WTC11 (cell line): ENCODE data around the gene NCAM2. TPM values are rescaled to one million over a fixed set of nuclear protein-coding genes. Genes with fewer than 3 reads are reported as not detected.

Source experiments
- ATAC-seq: fragments of 200-7000 bp; cut with Tn5 transposase; 2 replicates; pipeline ENCODE4 v1.10.0; 2021; ENCODE audit warnings: mild to moderate bottlenecking, moderate library complexity
- CTCF ChIA-PET: fragments of 300-600 bp; sonication (Branson Sonifier 250); formaldehyde crosslinking; loops from one replicate; lab custom pipeline; 2021; ENCODE audit warnings: antibody characterized with exemption; lab: Charles Lee
- POLR2A ChIA-PET: fragments of 350-600 bp; sonication (Branson Sonifier 250); formaldehyde crosslinking; loops from one replicate; lab custom pipeline; 2021; ENCODE audit warnings: antibody characterized with exemption; lab: Charles Lee
- DNase-seq: peaks from one replicate; pipeline ENCODE4 v3.0.0; 2021; ENCODE audit warnings: low spot score
- H3K27ac Mint-ChIP-seq: 2 replicates; pipeline ENCODE4 v1.8.0; 2021; ENCODE audit warnings: mixed read lengths
- H3K27me3 Mint-ChIP-seq: 2 replicates; pipeline ENCODE4 v1.8.0; 2021; ENCODE audit warnings: low read depth, mild to moderate bottlenecking, moderate library complexity, mixed read lengths
- H3K36me3 Mint-ChIP-seq: 2 replicates; pipeline ENCODE4 v1.8.0; 2021; ENCODE audit warnings: mixed read lengths
- H3K4me1 Mint-ChIP-seq: 2 replicates; pipeline ENCODE4 v1.8.0; 2022; ENCODE audit warnings: mixed read lengths
- H3K4me3 Mint-ChIP-seq: 2 replicates; pipeline ENCODE4 v1.8.0; 2021; ENCODE audit warnings: mild to moderate bottlenecking, moderate library complexity, mixed read lengths
- H3K9me3 Mint-ChIP-seq: 2 replicates; pipeline ENCODE4 v1.8.0; 2021; ENCODE audit warnings: mixed read lengths
- ATF3 ChIP-seq: sonication (generic); formaldehyde crosslinking; conservative IDR thresholded peaks from 2 replicates; pipeline ENCODE4 v1.8.1; 2022; ENCODE audit warnings: mild to moderate bottlenecking, missing genetic modification reagents
- CREB1 ChIP-seq: sonication (generic); formaldehyde crosslinking; IDR thresholded peaks from 2 replicates; pipeline ENCODE4 v1.8.0; 2023; ENCODE audit warnings: mild to moderate bottlenecking, missing genetic modification reagents
- CREM ChIP-seq: sonication (generic); formaldehyde crosslinking; IDR thresholded peaks from 2 replicates; pipeline ENCODE4 v1.8.1; 2022; ENCODE audit warnings: mild to moderate bottlenecking, missing genetic modification reagents, moderate library complexity
- E2F1 ChIP-seq: sonication (generic); formaldehyde crosslinking; IDR thresholded peaks from 2 replicates; pipeline ENCODE4 v1.8.0; 2022; ENCODE audit warnings: mild to moderate bottlenecking, missing genetic modification reagents
- ETV6 ChIP-seq: sonication (generic); formaldehyde crosslinking; IDR thresholded peaks from 2 replicates; pipeline ENCODE4 v1.8.1; 2022; ENCODE audit warnings: mild to moderate bottlenecking, missing genetic modification reagents
- GABPB1 ChIP-seq: sonication (generic); formaldehyde crosslinking; IDR thresholded peaks from 2 replicates; pipeline ENCODE4 v1.8.1; 2023; ENCODE audit warnings: mild to moderate bottlenecking, missing genetic modification reagents
- IRF1 ChIP-seq: sonication (generic); formaldehyde crosslinking; IDR thresholded peaks from 2 replicates; pipeline ENCODE4 v1.8.0; 2023; ENCODE audit warnings: missing genetic modification reagents
- MLX ChIP-seq: sonication (generic); formaldehyde crosslinking; IDR thresholded peaks from 2 replicates; pipeline ENCODE4 v1.8.1; 2023; ENCODE audit warnings: mild to moderate bottlenecking, missing genetic modification reagents, moderate library complexity
- MYBL2 ChIP-seq: sonication (generic); formaldehyde crosslinking; IDR thresholded peaks from 2 replicates; pipeline ENCODE4 v1.8.1; 2023; ENCODE audit warnings: mild to moderate bottlenecking, moderate library complexity, missing genetic modification reagents
- NFE2L1 ChIP-seq: sonication (generic); formaldehyde crosslinking; IDR thresholded peaks from 2 replicates; pipeline ENCODE4 v1.8.1; 2023; ENCODE audit warnings: missing genetic modification reagents
- NR1H2 ChIP-seq: sonication (generic); formaldehyde crosslinking; IDR thresholded peaks from 2 replicates; pipeline ENCODE4 v1.9.0; 2021; ENCODE audit warnings: mild to moderate bottlenecking, moderate library complexity, missing genetic modification reagents
- RORB ChIP-seq: fragments of 250-450 bp; sonication (Bioruptor Pico); IDR thresholded peaks from 2 replicates; pipeline ENCODE4 v1.9.0; 2021; ENCODE audit warnings: mild to moderate bottlenecking
- SMAD3 ChIP-seq: sonication (generic); formaldehyde crosslinking; IDR thresholded peaks from 2 replicates; pipeline ENCODE4 v1.8.0; 2022; ENCODE audit warnings: missing genetic modification reagents, mild to moderate bottlenecking, borderline replicate concordance
- SP1 ChIP-seq: sonication (generic); formaldehyde crosslinking; conservative IDR thresholded peaks from 2 replicates; pipeline ENCODE4 v1.8.1; 2022; ENCODE audit warnings: missing genetic modification reagents
- TP53 ChIP-seq: sonication (generic); formaldehyde crosslinking; IDR thresholded peaks from 2 replicates; pipeline ENCODE4 v1.8.1; 2023; ENCODE audit warnings: mild to moderate bottlenecking, missing genetic modification reagents
- USF2 ChIP-seq: sonication (generic); formaldehyde crosslinking; IDR thresholded peaks from 2 replicates; pipeline ENCODE4 v1.8.1; 2023; ENCODE audit warnings: mild to moderate bottlenecking, missing genetic modification reagents, moderate library complexity
- ZNF121 ChIP-seq: sonication (generic); formaldehyde crosslinking; IDR thresholded peaks from 2 replicates; pipeline ENCODE4 v1.8.0; 2023; ENCODE audit warnings: missing genetic modification reagents
- ZNF396 ChIP-seq: fragments of 250-450 bp; sonication (Bioruptor Pico); IDR thresholded peaks from 2 replicates; pipeline ENCODE4 v1.8.0; 2021; ENCODE audit warnings: mild to moderate bottlenecking, moderate library complexity, borderline replicate concordance
- total RNA-seq: library from RNA; stranded (reverse); gene quantifications from 3 replicates; pipeline ENCODE4 v1.2.3, GENCODE V29; 2021
- TF ChIP-seq, protein P1 (sequence below): fragments of 250-450 bp; sonication (Bioruptor Pico); conservative IDR thresholded peaks from 2 replicates; pipeline ENCODE4 v1.9.0; 2021; ENCODE audit warnings: mild to moderate bottlenecking
- TF ChIP-seq, protein P2 (sequence below): fragments of 200-600 bp; IDR thresholded peaks from 2 replicates; pipeline ENCODE4 v1.8.0; 2022; ENCODE audit warnings: antibody characterized with exemption
- TF ChIP-seq, protein P3 (sequence below): sonication (generic); formaldehyde crosslinking; IDR thresholded peaks from 2 replicates; pipeline ENCODE4 v1.8.1; 2023; ENCODE audit warnings: mild to moderate bottlenecking, missing genetic modification reagents
- TF ChIP-seq, protein P4 (sequence below): sonication (generic); formaldehyde crosslinking; conservative IDR thresholded peaks from 2 replicates; pipeline ENCODE4 v1.8.1; 2023; ENCODE audit warnings: mild to moderate bottlenecking, low read depth, missing genetic modification reagents, moderate library complexity

Gene NCAM2
- total RNA-seq, 1 experiment from 2014 or later, result 1.6 TPM

DNA sequence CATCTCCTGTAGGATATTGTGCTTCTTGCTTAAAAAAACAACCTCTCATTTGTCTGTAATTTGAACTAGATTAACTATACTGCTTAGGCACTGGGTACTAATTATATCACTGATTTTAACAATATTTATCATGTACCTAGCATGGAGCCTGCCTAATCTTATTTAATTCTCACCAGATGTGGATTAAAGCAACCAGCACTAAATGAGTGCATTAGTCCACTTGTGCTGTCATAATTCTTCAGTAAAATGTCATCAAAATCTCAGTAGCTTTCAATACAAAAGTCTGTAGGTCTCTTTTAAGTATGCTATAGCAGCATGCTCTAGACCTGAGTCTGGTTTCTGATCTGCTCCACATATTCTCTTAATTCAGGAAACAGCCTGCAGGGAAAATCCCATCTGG, 368.1 kb downstream of the NCAM2 start (continued):
- no peak for TF ChIP-seq GABPB1 (CRISPR knock-in tag)
- no peak for TF ChIP-seq USF2 (CRISPR knock-in tag)
- no peak for TF ChIP-seq TP53 (CRISPR knock-in tag)
- no peak for TF ChIP-seq NR1H2 (CRISPR knock-in tag)
- no peak for TF ChIP-seq ZNF396
- TF ChIP-seq ZNF121 (CRISPR knock-in tag), result no peak
- TF ChIP-seq ATF3 (CRISPR knock-in tag), result no peak
- TF ChIP-seq SP1 (CRISPR knock-in tag), result no peak

- Mint-ChIP-seq H3K36me3 (no peaks in the 10 kb centered on the region), H3K4me3 (no peak overlapping the region), H3K27me3 (no peaks in the 10 kb centered on the region), H3K27ac (no peak overlapping the region), H3K4me1 (peaks cover 7% of the 10 kb centered on the region), H3K9me3 (no peaks in the 10 kb centered on the region)
- DNase-seq, result no peak
- TF ChIP-seq, protein P1, sequence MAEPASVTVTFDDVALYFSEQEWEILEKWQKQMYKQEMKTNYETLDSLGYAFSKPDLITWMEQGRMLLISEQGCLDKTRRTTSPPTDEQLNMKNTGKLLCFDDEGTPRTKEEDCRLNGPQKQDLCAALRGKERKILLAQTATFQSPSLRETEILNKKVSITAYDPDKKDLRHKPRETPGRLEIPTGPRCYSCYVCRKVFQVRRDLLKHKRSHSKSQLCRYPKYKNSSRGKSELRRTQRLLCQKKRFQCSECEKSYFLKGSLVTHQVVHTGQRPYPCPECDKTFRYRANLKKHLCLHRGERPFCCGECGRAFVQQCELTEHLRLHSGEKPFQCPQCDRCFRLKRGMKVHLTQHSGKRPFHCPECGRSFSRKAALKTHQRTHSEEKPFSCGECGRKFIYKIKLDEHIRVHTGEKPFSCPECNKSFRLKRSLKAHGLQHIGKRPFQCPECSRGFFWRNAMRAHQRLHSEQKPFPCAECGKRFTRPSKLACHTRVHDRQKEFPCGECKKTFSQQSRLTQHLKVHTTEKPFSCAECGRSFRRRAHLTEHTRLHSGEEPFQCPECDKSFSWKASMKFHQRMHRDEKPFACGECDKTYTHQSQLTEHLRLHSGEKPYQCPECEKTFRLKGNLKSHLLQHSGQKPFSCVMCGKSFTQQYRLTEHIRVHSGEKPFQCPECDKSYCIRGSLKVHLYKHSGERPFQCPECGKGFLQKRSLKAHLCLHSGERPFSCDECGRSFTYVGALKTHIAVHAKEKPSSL (CRISPR knock-in tag), result no peak
- TF ChIP-seq CREB1 (CRISPR knock-in tag) (no peak), CREM (no peak), ETV6 (no peak), SMAD3 (CRISPR knock-in tag) (no peak), E2F1 (CRISPR knock-in tag) (no peak), NFE2L1 (CRISPR knock-in tag) (no peak), RORB (CRISPR knock-in tag) (no peak), MLX (CRISPR knock-in tag) (no peak), IRF1 (CRISPR knock-in tag) (no peak), MYBL2 (no peak)
- TF ChIP-seq, protein P2, sequence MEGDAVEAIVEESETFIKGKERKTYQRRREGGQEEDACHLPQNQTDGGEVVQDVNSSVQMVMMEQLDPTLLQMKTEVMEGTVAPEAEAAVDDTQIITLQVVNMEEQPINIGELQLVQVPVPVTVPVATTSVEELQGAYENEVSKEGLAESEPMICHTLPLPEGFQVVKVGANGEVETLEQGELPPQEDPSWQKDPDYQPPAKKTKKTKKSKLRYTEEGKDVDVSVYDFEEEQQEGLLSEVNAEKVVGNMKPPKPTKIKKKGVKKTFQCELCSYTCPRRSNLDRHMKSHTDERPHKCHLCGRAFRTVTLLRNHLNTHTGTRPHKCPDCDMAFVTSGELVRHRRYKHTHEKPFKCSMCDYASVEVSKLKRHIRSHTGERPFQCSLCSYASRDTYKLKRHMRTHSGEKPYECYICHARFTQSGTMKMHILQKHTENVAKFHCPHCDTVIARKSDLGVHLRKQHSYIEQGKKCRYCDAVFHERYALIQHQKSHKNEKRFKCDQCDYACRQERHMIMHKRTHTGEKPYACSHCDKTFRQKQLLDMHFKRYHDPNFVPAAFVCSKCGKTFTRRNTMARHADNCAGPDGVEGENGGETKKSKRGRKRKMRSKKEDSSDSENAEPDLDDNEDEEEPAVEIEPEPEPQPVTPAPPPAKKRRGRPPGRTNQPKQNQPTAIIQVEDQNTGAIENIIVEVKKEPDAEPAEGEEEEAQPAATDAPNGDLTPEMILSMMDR, result no peak
- TF ChIP-seq, protein P3, sequence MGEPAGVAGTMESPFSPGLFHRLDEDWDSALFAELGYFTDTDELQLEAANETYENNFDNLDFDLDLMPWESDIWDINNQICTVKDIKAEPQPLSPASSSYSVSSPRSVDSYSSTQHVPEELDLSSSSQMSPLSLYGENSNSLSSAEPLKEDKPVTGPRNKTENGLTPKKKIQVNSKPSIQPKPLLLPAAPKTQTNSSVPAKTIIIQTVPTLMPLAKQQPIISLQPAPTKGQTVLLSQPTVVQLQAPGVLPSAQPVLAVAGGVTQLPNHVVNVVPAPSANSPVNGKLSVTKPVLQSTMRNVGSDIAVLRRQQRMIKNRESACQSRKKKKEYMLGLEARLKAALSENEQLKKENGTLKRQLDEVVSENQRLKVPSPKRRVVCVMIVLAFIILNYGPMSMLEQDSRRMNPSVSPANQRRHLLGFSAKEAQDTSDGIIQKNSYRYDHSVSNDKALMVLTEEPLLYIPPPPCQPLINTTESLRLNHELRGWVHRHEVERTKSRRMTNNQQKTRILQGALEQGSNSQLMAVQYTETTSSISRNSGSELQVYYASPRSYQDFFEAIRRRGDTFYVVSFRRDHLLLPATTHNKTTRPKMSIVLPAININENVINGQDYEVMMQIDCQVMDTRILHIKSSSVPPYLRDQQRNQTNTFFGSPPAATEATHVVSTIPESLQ (CRISPR knock-in tag), result no peak
- TF ChIP-seq, protein P4, sequence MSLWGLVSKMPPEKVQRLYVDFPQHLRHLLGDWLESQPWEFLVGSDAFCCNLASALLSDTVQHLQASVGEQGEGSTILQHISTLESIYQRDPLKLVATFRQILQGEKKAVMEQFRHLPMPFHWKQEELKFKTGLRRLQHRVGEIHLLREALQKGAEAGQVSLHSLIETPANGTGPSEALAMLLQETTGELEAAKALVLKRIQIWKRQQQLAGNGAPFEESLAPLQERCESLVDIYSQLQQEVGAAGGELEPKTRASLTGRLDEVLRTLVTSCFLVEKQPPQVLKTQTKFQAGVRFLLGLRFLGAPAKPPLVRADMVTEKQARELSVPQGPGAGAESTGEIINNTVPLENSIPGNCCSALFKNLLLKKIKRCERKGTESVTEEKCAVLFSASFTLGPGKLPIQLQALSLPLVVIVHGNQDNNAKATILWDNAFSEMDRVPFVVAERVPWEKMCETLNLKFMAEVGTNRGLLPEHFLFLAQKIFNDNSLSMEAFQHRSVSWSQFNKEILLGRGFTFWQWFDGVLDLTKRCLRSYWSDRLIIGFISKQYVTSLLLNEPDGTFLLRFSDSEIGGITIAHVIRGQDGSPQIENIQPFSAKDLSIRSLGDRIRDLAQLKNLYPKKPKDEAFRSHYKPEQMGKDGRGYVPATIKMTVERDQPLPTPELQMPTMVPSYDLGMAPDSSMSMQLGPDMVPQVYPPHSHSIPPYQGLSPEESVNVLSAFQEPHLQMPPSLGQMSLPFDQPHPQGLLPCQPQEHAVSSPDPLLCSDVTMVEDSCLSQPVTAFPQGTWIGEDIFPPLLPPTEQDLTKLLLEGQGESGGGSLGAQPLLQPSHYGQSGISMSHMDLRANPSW, result no peak
- no peak for ATAC-seq
- ChIA-PET POLR2A (no interaction called here), CTCF (no interaction called here)
Observed at GRCh38 chr21:21367583-21367982, 369.4 kb downstream of the NCAM2 start.
